Nephron progenitor cell (in vitro differentiated cells): ENCODE measurements around the gene ORC6.

ENCODE experiments used
- DNase-seq: peaks from one replicate; pipeline ENCODE4 v3.0.0; 2021
- H3K27ac Mint-ChIP-seq: 2 replicates; pipeline ENCODE4 v1.8.0; 2021; ENCODE audit warnings: mild to moderate bottlenecking, moderate library complexity, mixed read lengths
- H3K27me3 Mint-ChIP-seq: 2 replicates; pipeline ENCODE4 v1.8.0; 2021; ENCODE audit warnings: mild to moderate bottlenecking, low read depth, mixed read lengths; ENCODE audit not compliant: poor library complexity
- H3K36me3 Mint-ChIP-seq: 2 replicates; pipeline ENCODE4 v1.8.0; 2021; ENCODE audit warnings: low read depth, mixed read lengths
- H3K4me1 Mint-ChIP-seq: 2 replicates; pipeline ENCODE4 v1.8.0; 2021; ENCODE audit warnings: mixed read lengths
- H3K4me3 Mint-ChIP-seq: 2 replicates; pipeline ENCODE4 v1.8.0; 2021; ENCODE audit warnings: mild to moderate bottlenecking, moderate library complexity, mixed read lengths
- H3K9me3 Mint-ChIP-seq: 2 replicates; pipeline ENCODE4 v1.8.0; 2021; ENCODE audit warnings: mild to moderate bottlenecking, moderate library complexity, mixed read lengths
- CTCF ChIP-seq: fragments of 200-600 bp; sonication (generic); IDR thresholded peaks from 2 replicates; pipeline ENCODE4 v1.5.0; 2021; ENCODE audit warnings: antibody characterized with exemption

The ORC6 gene

GRCh38 chr16:46688101-46688653 lies 1.3 kb upstream of the ORC6 start:
- Mint-ChIP-seq H3K27ac (no peak overlapping the region), H3K4me3 (no peak overlapping the region), H3K4me1 (peaks cover 44% of the 10 kb centered on the region), H3K9me3 (no peaks in the 10 kb centered on the region), H3K27me3 (no peaks in the 10 kb centered on the region), H3K36me3 (peaks cover 15% of the 10 kb centered on the region)
- no peak for DNase-seq
- TF ChIP-seq CTCF = peak; percentile 32

- Mint-ChIP-seq H3K9me3 (no peaks in the 10 kb centered on the region), H3K27me3 (no peaks in the 10 kb centered on the region), H3K27ac (no peak within 1 kb of the TSS), H3K4me3 (no peak within 1 kb of the TSS), H3K4me1 (peaks cover 44% of the 10 kb centered on the region), H3K36me3 (peaks cover 18% of the 10 kb centered on the region)
- peak; percentile 100 for DNase-seq
- TF ChIP-seq CTCF = no peak
These were observed 650 bp upstream of the ORC6 start, which contains the start of gene VPS35 for GRCh38 chr16:46688654-46689364. VPS35 (minus strand) TSS chr16:46689178; CDS start chr16:46689133, 45 bp downstream.

GRCh38 chr16:46690281-46691178 lies 1.1 kb downstream of the ORC6 start:
- H3K9me3 Mint-ChIP-seq = no peaks in the 10 kb centered on the region
- no peak for DNase-seq
- no peak overlapping the region for H3K27ac Mint-ChIP-seq
- peaks cover 44% of the 10 kb centered on the region for H3K4me1 Mint-ChIP-seq
- TF ChIP-seq CTCF = no peak
- H3K36me3 Mint-ChIP-seq = peaks cover 29% of the 10 kb centered on the region
- H3K4me3 Mint-ChIP-seq = no peak overlapping the region
- no peaks in the 10 kb centered on the region for H3K27me3 Mint-ChIP-seq

GRCh38 chr16:46691726-46692125 lies 2.3 kb downstream of the ORC6 start:
- no peak overlapping the region for H3K27ac Mint-ChIP-seq
- H3K27me3 Mint-ChIP-seq = no peaks in the 10 kb centered on the region
- peaks cover 34% of the 10 kb centered on the region for H3K4me1 Mint-ChIP-seq
- H3K4me3 Mint-ChIP-seq = no peak overlapping the region
- TF ChIP-seq CTCF = no peak
- H3K36me3 Mint-ChIP-seq = peaks cover 34% of the 10 kb centered on the region
- no peak for DNase-seq
- H3K9me3 Mint-ChIP-seq = no peaks in the 10 kb centered on the region

GRCh38 chr16:46693598-46693997 lies 4.1 kb downstream of the ORC6 start:
- H3K27ac Mint-ChIP-seq = no peak overlapping the region
- H3K4me1 Mint-ChIP-seq = peaks cover 19% of the 10 kb centered on the region
- no peak for DNase-seq
- H3K4me3 Mint-ChIP-seq = no peak overlapping the region
- H3K27me3 Mint-ChIP-seq = no peaks in the 10 kb centered on the region
- peaks cover 50% of the 10 kb centered on the region for H3K36me3 Mint-ChIP-seq
- TF ChIP-seq CTCF = no peak
- H3K9me3 Mint-ChIP-seq = no peaks in the 10 kb centered on the region
